ENCODE measurements around the gene TNIK. TPM values are rescaled to one million over a fixed set of nuclear protein-coding genes. Genes with fewer than 3 reads are reported as not detected.

Gene TNIK
- total RNA-seq (2022; extraction: Qiagen RNA extraction; ENCODE audit: low read depth) = 1.7 to 3.0 TPM (median 1.8 TPM) in 5 replicates

DNA sequence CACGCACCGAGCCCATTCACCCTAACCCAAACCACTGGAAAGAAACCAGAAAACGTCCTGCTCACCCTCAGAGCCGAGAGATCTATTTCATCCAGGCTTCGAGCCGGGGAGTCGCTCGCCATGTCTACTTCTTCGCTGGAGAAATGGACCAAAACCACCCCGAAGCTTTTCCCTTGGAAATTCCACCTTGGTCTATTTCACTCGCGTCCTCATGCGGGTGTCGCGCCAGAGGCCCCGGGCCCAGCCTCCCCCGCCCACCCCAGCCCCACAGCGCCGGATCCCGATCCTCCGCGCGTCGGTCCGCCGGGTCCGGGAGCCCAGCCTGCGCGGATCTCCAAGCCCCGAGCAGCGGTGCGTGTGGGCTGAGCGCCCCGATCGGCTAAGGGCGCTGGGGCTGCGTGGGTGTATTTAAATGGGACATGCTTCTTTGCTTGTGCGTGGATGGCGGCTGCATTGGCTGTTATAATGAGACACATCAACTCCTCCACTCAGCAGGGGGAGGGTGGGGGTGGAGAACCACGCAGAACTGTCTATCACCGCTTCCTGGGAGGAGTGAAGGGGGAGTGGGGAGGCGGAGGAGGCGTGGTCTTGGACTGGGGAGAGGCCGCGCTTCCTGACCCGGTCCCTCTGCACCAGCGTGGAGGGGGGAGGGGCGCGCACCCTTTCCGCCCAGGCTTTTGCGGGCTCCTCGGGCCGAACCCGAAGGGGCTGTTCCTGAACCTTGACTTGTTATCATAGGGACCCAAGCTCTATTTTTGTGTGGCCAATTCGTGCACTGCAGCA is at the start of gene TNIK:
TNIK (minus strand) TSS at position 464 of the 783 bp plus-strand sequence; CDS start at position 122, 342 bp downstream.

DNA sequence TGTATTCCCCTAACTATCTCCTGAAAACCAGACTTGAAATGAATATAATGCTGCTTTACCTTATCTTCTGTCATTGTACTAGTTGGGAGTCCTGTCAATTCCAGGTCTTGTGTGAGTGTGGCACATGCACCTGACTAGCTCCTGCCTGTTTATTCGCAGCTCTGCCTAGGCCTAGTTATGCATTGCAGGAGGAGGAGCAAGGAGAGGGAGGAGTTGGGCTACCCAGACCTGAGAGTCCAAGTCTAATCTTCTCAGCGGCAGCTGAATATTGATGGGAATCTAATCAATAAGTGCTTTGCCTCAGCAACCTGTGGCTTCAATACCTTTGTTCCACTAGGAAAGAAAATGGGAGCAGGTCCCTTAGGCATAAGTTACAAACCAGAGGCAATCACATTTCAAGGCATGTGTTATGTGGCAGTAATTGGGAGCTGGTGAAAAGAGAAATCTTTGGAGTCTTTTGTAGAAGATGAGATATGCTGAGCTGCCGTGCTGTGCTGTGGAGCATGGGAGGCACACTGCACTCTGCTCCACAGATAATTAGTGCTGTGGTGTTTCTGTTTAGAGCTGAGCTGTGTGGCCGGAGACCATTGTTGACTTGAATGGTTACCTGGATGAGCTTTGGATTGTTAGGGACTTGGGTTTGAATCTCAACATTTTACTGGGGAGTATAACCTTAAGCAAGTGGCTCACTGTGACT is 433.5 kb downstream of the TNIK start, which contains the start of gene SLC2A2:
SLC2A2 (minus strand) TSS at position 124 of the 697 bp plus-strand sequence; CDS start at position 74, 50 bp downstream.

All from A549 treated with GW870086 at 1 μM for 4 hours (cell line).